KMS-11 (cell line): ENCODE results near the gene SRGAP1.

Experiments
- H2AFZ ChIP-seq: fragments of 200-600 bp; sonication (generic); 2 replicates; pipeline ENCODE4 v1.6.1; 2016; ENCODE audit warnings: antibody characterized with exemption, mixed run types, low read depth
- H3K27ac ChIP-seq: fragments of 200-600 bp; sonication (generic); 2 replicates; pipeline ENCODE4 v1.6.1; 2016; ENCODE audit warnings: mild to moderate bottlenecking, mixed run types
- H3K27me3 ChIP-seq: fragments of 200-600 bp; sonication (generic); 2 replicates; pipeline ENCODE4 v1.6.1; 2017; ENCODE audit warnings: mild to moderate bottlenecking, low read depth, mixed run types, moderate library complexity; ENCODE audit not compliant: insufficient read depth
- H3K36me3 ChIP-seq: fragments of 200-600 bp; sonication (generic); 2 replicates; pipeline ENCODE4 v1.6.1; 2017; ENCODE audit warnings: mild to moderate bottlenecking, mixed run types; ENCODE audit not compliant: insufficient read depth
- H3K4me1 ChIP-seq: fragments of 200-600 bp; sonication (generic); 2 replicates; pipeline ENCODE4 v1.6.1; 2016; ENCODE audit warnings: mild to moderate bottlenecking, low read depth, mixed run types; ENCODE audit not compliant: poor library complexity, severe bottlenecking
- H3K4me2 ChIP-seq: fragments of 200-600 bp; sonication (generic); 2 replicates; pipeline ENCODE4 v1.7.0; 2016; ENCODE audit warnings: mild to moderate bottlenecking, mixed run types
- H3K4me3 ChIP-seq: fragments of 200-600 bp; sonication (generic); IDR thresholded peaks from 2 replicates; pipeline ENCODE4 v1.6.1; 2017; ENCODE audit warnings: low read depth, low read length, mixed read lengths; ENCODE audit not compliant: insufficient read depth
- H3K79me2 ChIP-seq: fragments of 200-600 bp; sonication (generic); 2 replicates; pipeline ENCODE4 v1.6.1; 2016; ENCODE audit warnings: low read depth, mixed run types; ENCODE audit not compliant: insufficient read depth
- H3K9ac ChIP-seq: fragments of 200-600 bp; sonication (generic); 2 replicates; pipeline ENCODE4 v1.6.1; 2016; ENCODE audit warnings: mild to moderate bottlenecking, mixed run types
- H4K20me1 ChIP-seq: fragments of 200-600 bp; sonication (generic); 2 replicates; pipeline ENCODE4 v1.6.1; 2016; ENCODE audit warnings: mild to moderate bottlenecking, mixed run types; ENCODE audit not compliant: insufficient read depth
- TF ChIP-seq, protein P1 (sequence below): fragments of 200-600 bp; sonication (generic); conservative IDR thresholded peaks from 2 replicates; pipeline ENCODE4 v1.6.1; 2017; ENCODE audit warnings: low read depth, mild to moderate bottlenecking, antibody characterized with exemption, low read length, moderate library complexity, mixed read lengths

SRGAP1 gene

DNA sequence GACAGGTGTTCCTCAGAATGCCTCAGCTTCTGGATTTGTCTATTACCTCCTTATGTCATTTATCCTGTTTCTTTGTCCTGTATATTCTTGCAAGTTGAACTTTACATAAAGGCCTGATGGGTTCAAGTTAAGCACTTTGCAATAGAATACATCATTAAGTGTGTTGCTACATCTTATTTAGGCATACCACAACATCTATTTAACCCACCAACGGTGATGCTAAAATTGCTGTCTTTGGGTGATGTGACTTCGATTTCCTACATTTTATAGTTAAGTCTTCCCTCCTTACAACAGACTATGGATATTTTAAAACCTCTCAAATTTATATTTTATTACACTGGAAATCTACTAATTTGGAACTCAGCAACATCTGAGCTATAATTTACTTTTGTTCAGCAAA, 206.6 kb downstream of the SRGAP1 start:
- Histone ChIP-seq H4K20me1 (no peaks in the 10 kb centered on the region), H3K9ac (no peak overlapping the region), H3K4me2 (no peak overlapping the region), H3K27me3 (no peaks in the 10 kb centered on the region), H3K27ac (no peak overlapping the region), H3K4me3 (no peak overlapping the region), H3K36me3 (no peaks in the 10 kb centered on the region), H2AFZ (no peak overlapping the region), H3K79me2 (no peaks in the 10 kb centered on the region), H3K4me1 (no peaks in the 10 kb centered on the region)
- TF ChIP-seq, protein P1, sequence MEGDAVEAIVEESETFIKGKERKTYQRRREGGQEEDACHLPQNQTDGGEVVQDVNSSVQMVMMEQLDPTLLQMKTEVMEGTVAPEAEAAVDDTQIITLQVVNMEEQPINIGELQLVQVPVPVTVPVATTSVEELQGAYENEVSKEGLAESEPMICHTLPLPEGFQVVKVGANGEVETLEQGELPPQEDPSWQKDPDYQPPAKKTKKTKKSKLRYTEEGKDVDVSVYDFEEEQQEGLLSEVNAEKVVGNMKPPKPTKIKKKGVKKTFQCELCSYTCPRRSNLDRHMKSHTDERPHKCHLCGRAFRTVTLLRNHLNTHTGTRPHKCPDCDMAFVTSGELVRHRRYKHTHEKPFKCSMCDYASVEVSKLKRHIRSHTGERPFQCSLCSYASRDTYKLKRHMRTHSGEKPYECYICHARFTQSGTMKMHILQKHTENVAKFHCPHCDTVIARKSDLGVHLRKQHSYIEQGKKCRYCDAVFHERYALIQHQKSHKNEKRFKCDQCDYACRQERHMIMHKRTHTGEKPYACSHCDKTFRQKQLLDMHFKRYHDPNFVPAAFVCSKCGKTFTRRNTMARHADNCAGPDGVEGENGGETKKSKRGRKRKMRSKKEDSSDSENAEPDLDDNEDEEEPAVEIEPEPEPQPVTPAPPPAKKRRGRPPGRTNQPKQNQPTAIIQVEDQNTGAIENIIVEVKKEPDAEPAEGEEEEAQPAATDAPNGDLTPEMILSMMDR: no peak

DNA sequence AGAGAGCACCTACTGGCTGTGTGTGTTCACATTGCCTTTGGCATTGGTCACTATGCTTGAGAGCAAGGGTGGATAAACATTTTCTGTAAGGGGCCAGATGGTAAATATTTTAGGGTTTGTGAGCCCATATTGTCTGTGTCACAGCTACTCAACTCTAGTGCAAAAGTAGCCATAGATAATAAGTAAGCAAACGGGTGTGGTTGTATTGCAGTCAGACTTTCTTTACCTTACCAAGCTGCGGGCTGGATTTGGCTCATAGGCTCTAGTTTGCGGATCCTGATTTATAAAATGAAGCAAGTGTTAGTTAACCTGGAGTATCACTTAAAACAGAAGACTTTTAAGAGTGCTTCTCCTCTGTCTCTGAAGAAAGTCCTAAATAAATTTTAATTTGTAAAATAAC, 208.6 kb downstream of the SRGAP1 start:
- H3K4me3 ChIP-seq: no peak overlapping the region
- no peak overlapping the region for H3K9ac ChIP-seq
- TF ChIP-seq, protein P1: no peak
- no peaks in the 10 kb centered on the region for H3K4me1 ChIP-seq
- no peaks in the 10 kb centered on the region for H3K79me2 ChIP-seq
- no peaks in the 10 kb centered on the region for H3K27me3 ChIP-seq
- H3K27ac ChIP-seq: no peak overlapping the region
- no peaks in the 10 kb centered on the region for H4K20me1 ChIP-seq
- no peak overlapping the region for H2AFZ ChIP-seq
- H3K36me3 ChIP-seq: no peaks in the 10 kb centered on the region
- H3K4me2 ChIP-seq: no peak overlapping the region

DNA sequence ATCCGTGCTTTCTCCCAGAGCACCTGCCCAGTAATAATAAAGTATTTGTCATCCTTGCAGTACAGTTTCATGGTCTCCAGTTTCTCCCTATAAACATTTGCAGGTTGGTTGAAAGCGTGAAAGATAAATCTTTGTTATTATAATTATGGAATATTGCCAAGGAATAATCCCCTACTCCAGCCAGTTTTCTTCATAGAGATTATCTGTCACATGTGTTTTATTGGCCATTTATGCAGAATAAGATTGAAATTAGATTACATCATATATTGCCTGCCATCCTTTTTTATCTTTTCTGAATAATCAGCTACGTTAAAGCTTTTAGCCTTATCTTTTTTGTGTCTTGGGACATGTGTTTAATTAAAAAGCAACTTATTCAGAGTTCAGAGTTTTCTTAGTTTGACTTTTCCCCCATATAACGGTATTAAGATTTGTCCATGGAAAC, 209.6 kb downstream of the SRGAP1 start:
- Histone ChIP-seq H3K79me2 (no peaks in the 10 kb centered on the region), H3K27me3 (no peaks in the 10 kb centered on the region), H3K9ac (no peak overlapping the region), H3K36me3 (no peaks in the 10 kb centered on the region), H2AFZ (no peak overlapping the region), H3K4me2 (no peak overlapping the region), H3K27ac (no peak overlapping the region), H4K20me1 (no peaks in the 10 kb centered on the region), H3K4me1 (no peaks in the 10 kb centered on the region), H3K4me3 (no peak overlapping the region)
- TF ChIP-seq, protein P1: no peak

DNA sequence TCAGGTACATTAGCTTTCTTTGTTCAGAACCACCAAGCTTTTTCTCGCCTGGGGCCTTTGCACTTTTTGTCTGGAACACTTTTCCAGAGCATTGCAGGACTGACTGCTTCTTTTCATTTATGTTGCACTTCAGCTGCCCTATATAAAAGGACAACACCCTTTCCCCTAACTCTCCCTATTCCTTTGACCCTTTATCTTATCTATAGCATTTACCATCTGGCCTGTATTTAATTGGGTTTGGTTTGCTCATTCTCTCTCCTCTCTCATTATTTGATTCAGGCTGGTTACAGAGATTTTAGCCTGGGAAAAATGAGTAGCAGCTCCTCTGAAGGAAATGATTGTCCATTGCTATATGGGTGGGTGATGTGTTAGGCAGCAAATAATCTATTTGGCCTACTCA, 212.2 kb downstream of the SRGAP1 start:
- H3K27me3 ChIP-seq: no peaks in the 10 kb centered on the region
- no peak overlapping the region for H3K9ac ChIP-seq
- H3K4me3 ChIP-seq: no peak overlapping the region
- no peak overlapping the region for H3K4me2 ChIP-seq
- no peaks in the 10 kb centered on the region for H3K4me1 ChIP-seq
- H3K27ac ChIP-seq: no peak overlapping the region
- no peaks in the 10 kb centered on the region for H3K36me3 ChIP-seq
- H2AFZ ChIP-seq: no peak overlapping the region
- TF ChIP-seq, protein P1: no peak
- H4K20me1 ChIP-seq: no peaks in the 10 kb centered on the region
- no peaks in the 10 kb centered on the region for H3K79me2 ChIP-seq
